HG03159 (cell line): ENCODE results near the gene TMEM176A.
"Not testable (repeated sequence)": the region's sequence is repeated elsewhere in the genome, so short reads cannot be mapped to it uniquely, and the experiment has no call there.

Source experiments
- ATAC-seq: cut with Tn5 transposase; IDR thresholded peaks from one replicate; pipeline ENCODE4 v1.9.1; 2021; ENCODE audit warnings: mild to moderate bottlenecking, moderate library complexity; ENCODE audit not compliant: unreplicated experiment

The TMEM176A gene

GRCh38 chr7:150807616-150808438, 7.3 kb downstream of the TMEM176A start:
- not testable (repeated sequence) for ATAC-seq

GRCh38 chr7:150814328-150815001, 13.9 kb downstream of the TMEM176A start:
- no peak for ATAC-seq

- ATAC-seq: no peak
Measured at GRCh38 chr7:150818971-150819370, 18.4 kb downstream of the TMEM176A start.

GRCh38 chr7:150820148-150820547, 19.6 kb downstream of the TMEM176A start:
- ATAC-seq: no peak

GRCh38 chr7:150820578-150821198, 20.1 kb downstream of the TMEM176A start:
- no peak for ATAC-seq

GRCh38 chr7:150823043-150823442, 22.5 kb downstream of the TMEM176A start:
- no peak for ATAC-seq

- ATAC-seq: no peak
Measured at GRCh38 chr7:150823484-150824126, 23.0 kb downstream of the TMEM176A start.

- ATAC-seq: no peak
Measured at GRCh38 chr7:150824379-150825177, 24.0 kb downstream of the TMEM176A start.

- no peak for ATAC-seq
Measured at GRCh38 chr7:150826061-150826849, 25.7 kb downstream of the TMEM176A start.

- ATAC-seq: no peak
Measured at GRCh38 chr7:150828384-150828783, 27.8 kb downstream of the TMEM176A start.

GRCh38 chr7:150829426-150829825, 28.9 kb downstream of the TMEM176A start:
- ATAC-seq: no peak

GRCh38 chr7:150830937-150831336, 30.4 kb downstream of the TMEM176A start:
- ATAC-seq: no peak

- ATAC-seq: no peak
Measured at GRCh38 chr7:150831851-150832250, 31.3 kb downstream of the TMEM176A start.

- no peak for ATAC-seq
Measured at GRCh38 chr7:150835019-150835418, 34.5 kb downstream of the TMEM176A start.

GRCh38 chr7:150835702-150836280, 35.2 kb downstream of the TMEM176A start:
- no peak for ATAC-seq

GRCh38 chr7:150838965-150839650, 38.5 kb downstream of the TMEM176A start:
- ATAC-seq: no peak

- ATAC-seq: no peak
Measured at GRCh38 chr7:150842018-150842417, 41.4 kb downstream of the TMEM176A start.

GRCh38 chr7:150842716-150843115, 42.1 kb downstream of the TMEM176A start:
- ATAC-seq: no peak

- ATAC-seq: no peak
Measured at GRCh38 chr7:150845421-150845861, 44.9 kb downstream of the TMEM176A start.
